WTC11 (cell line): ENCODE results near the gene RAB25. TPM values are rescaled to one million over a fixed set of nuclear protein-coding genes. Genes with fewer than 3 reads are reported as not detected.
A peak's percentile ranks its signal among the peaks of the same experiment; 100 is the strongest.

ENCODE experiments used
- ATAC-seq: fragments of 200-7000 bp; cut with Tn5 transposase; 2 replicates; pipeline ENCODE4 v1.10.0; 2021; ENCODE audit warnings: mild to moderate bottlenecking, moderate library complexity
- CTCF ChIA-PET: fragments of 300-600 bp; sonication (Branson Sonifier 250); formaldehyde crosslinking; loops from one replicate; lab custom pipeline; 2021; ENCODE audit warnings: antibody characterized with exemption; lab: Charles Lee
- POLR2A ChIA-PET: fragments of 350-600 bp; sonication (Branson Sonifier 250); formaldehyde crosslinking; loops from one replicate; lab custom pipeline; 2021; ENCODE audit warnings: antibody characterized with exemption; lab: Charles Lee
- DNase-seq: peaks from one replicate; pipeline ENCODE4 v3.0.0; 2021; ENCODE audit warnings: low spot score
- H3K27ac Mint-ChIP-seq: 2 replicates; pipeline ENCODE4 v1.8.0; 2021; ENCODE audit warnings: mixed read lengths
- H3K27me3 Mint-ChIP-seq: 2 replicates; pipeline ENCODE4 v1.8.0; 2021; ENCODE audit warnings: low read depth, mild to moderate bottlenecking, moderate library complexity, mixed read lengths
- H3K36me3 Mint-ChIP-seq: 2 replicates; pipeline ENCODE4 v1.8.0; 2021; ENCODE audit warnings: mixed read lengths
- H3K4me1 Mint-ChIP-seq: 2 replicates; pipeline ENCODE4 v1.8.0; 2022; ENCODE audit warnings: mixed read lengths
- H3K4me3 Mint-ChIP-seq: 2 replicates; pipeline ENCODE4 v1.8.0; 2021; ENCODE audit warnings: mild to moderate bottlenecking, moderate library complexity, mixed read lengths
- H3K9me3 Mint-ChIP-seq: 2 replicates; pipeline ENCODE4 v1.8.0; 2021; ENCODE audit warnings: mixed read lengths
- CTCF ChIP-seq: fragments of 200-600 bp; IDR thresholded peaks from 2 replicates; pipeline ENCODE4 v1.8.0; 2022; ENCODE audit warnings: antibody characterized with exemption
- E2F5 ChIP-seq: sonication (generic); formaldehyde crosslinking; IDR thresholded peaks from 2 replicates; pipeline ENCODE4 v1.8.1; 2022; ENCODE audit warnings: mild to moderate bottlenecking, moderate library complexity, missing genetic modification reagents
- ELF4 ChIP-seq: sonication (generic); formaldehyde crosslinking; IDR thresholded peaks from 2 replicates; pipeline ENCODE4 v1.8.1; 2022; ENCODE audit warnings: low read depth, mild to moderate bottlenecking, moderate library complexity, missing genetic modification reagents
- EMX1 ChIP-seq: fragments of 250-450 bp; sonication (Bioruptor Pico); IDR thresholded peaks from 2 replicates; pipeline ENCODE4 v1.8.0; 2021; ENCODE audit warnings: mild to moderate bottlenecking
- ESRRA ChIP-seq: sonication (generic); formaldehyde crosslinking; IDR thresholded peaks from 2 replicates; pipeline ENCODE4 v1.8.1; 2022; ENCODE audit warnings: mild to moderate bottlenecking, missing genetic modification reagents, borderline replicate concordance
- ETV6 ChIP-seq: sonication (generic); formaldehyde crosslinking; IDR thresholded peaks from 2 replicates; pipeline ENCODE4 v1.8.1; 2022; ENCODE audit warnings: mild to moderate bottlenecking, missing genetic modification reagents
- FOXP1 ChIP-seq: sonication (generic); formaldehyde crosslinking; IDR thresholded peaks from 2 replicates; pipeline ENCODE4 v1.8.0; 2022; ENCODE audit warnings: missing genetic modification reagents, mild to moderate bottlenecking, moderate library complexity, borderline replicate concordance
- GRHL2 ChIP-seq: fragments of 250-450 bp; sonication (Bioruptor Pico); IDR thresholded peaks from 2 replicates; pipeline ENCODE4 v1.8.0; 2022; ENCODE audit warnings: mild to moderate bottlenecking, moderate library complexity; ENCODE audit not compliant: insufficient replicate concordance, severe bottlenecking
- KAT7 ChIP-seq: sonication (generic); formaldehyde crosslinking; IDR thresholded peaks from 2 replicates; pipeline ENCODE4 v1.8.1; 2023; ENCODE audit warnings: missing genetic modification reagents, mild to moderate bottlenecking, borderline replicate concordance
- MXD4 ChIP-seq: fragments of 250-450 bp; sonication (Bioruptor Pico); IDR thresholded peaks from 2 replicates; pipeline ENCODE4 v1.8.0; 2021; ENCODE audit warnings: mild to moderate bottlenecking, moderate library complexity, borderline replicate concordance
- MYBL2 ChIP-seq: sonication (generic); formaldehyde crosslinking; IDR thresholded peaks from 2 replicates; pipeline ENCODE4 v1.8.1; 2023; ENCODE audit warnings: mild to moderate bottlenecking, moderate library complexity, missing genetic modification reagents
- SMAD3 ChIP-seq: sonication (generic); formaldehyde crosslinking; IDR thresholded peaks from 2 replicates; pipeline ENCODE4 v1.8.0; 2022; ENCODE audit warnings: missing genetic modification reagents, mild to moderate bottlenecking, borderline replicate concordance
- ZNF121 ChIP-seq: sonication (generic); formaldehyde crosslinking; IDR thresholded peaks from 2 replicates; pipeline ENCODE4 v1.8.0; 2023; ENCODE audit warnings: missing genetic modification reagents
- ZNF219 ChIP-seq: sonication (generic); formaldehyde crosslinking; IDR thresholded peaks from 2 replicates; pipeline ENCODE4 v1.8.0; 2023; ENCODE audit warnings: missing genetic modification reagents, mild to moderate bottlenecking, borderline replicate concordance
- ZNF232 ChIP-seq: sonication (generic); formaldehyde crosslinking; IDR thresholded peaks from 2 replicates; pipeline ENCODE4 v1.8.0; 2022; ENCODE audit warnings: mild to moderate bottlenecking, missing genetic modification reagents
- ZNF263 ChIP-seq: sonication (generic); formaldehyde crosslinking; IDR thresholded peaks from 2 replicates; pipeline ENCODE4 v1.8.1; 2022; ENCODE audit warnings: low read depth, mild to moderate bottlenecking, moderate library complexity, missing genetic modification reagents
- ZNF396 ChIP-seq: fragments of 250-450 bp; sonication (Bioruptor Pico); IDR thresholded peaks from 2 replicates; pipeline ENCODE4 v1.8.0; 2021; ENCODE audit warnings: mild to moderate bottlenecking, moderate library complexity, borderline replicate concordance
- ZNF423 ChIP-seq: fragments of 250-450 bp; sonication (Bioruptor Pico); IDR thresholded peaks from 2 replicates; pipeline ENCODE4 v2.1.2; 2022; ENCODE audit warnings: mild to moderate bottlenecking, moderate library complexity
- total RNA-seq: library from RNA; stranded (reverse); gene quantifications from 3 replicates; pipeline ENCODE4 v1.2.3, GENCODE V29; 2021
- TF ChIP-seq, protein P1 (sequence below): sonication (generic); formaldehyde crosslinking; IDR thresholded peaks from 2 replicates; pipeline ENCODE4 v1.8.1; 2023; ENCODE audit warnings: mild to moderate bottlenecking, missing genetic modification reagents
- TF ChIP-seq, protein P2 (sequence below): sonication (generic); formaldehyde crosslinking; IDR thresholded peaks from 2 replicates; pipeline ENCODE4 v1.8.1; 2023; ENCODE audit warnings: mild to moderate bottlenecking, missing genetic modification reagents, borderline replicate concordance
- TF ChIP-seq, protein P3 (sequence below): sonication (generic); formaldehyde crosslinking; IDR thresholded peaks from 2 replicates; pipeline ENCODE4 v1.8.0; 2023; ENCODE audit warnings: missing genetic modification reagents

The RAB25 gene
- total RNA-seq, 1 experiment from 2014 or later = 61.9 TPM

DNA sequence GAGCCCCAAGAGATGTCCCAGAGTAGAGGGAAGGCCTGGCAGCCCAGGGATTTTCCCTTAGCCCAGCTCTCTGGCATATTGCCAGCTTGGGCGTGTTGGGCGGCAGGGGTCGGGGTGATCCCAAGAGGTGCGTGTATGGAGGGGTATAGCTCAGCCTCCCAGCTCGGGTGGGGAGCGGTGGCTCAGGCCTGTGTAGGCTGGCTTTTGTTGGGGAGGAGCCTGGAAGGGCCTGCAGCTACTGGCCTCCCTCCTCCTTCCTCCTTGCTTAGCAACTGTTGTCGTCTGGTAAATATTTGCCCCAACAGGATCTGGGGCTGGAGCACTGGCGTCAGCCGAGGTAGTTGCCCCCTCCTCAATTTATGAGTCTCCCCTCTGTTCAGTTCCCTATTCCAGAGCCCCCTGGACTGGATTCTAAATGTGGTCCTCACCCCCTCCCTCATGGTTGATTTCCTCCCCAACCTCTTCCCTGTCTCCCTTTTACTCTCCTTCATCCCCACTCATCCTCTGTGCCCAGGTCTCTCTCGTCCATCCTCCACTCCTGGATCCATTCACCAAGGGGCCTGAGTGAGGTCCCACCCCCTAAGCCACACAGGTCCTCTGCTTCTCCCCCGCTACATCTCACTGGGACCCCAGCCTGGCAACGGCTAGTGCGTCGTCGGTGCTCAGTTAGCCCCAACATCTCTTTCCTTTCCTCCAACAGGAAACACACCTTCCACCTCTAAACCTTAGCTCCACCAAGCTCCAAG lies 43.3 kb downstream of the RAB25 start:
- peaks cover 60% of the 10 kb centered on the region for H3K4me1 Mint-ChIP-seq
- peak; percentile 5 for ATAC-seq
- no peak overlapping the region for H3K4me3 Mint-ChIP-seq
- CTCF ChIA-PET = interaction anchor here (0.6 to 29.6 kb wide), 12 partner anchors 7 to 166 kb away, joined by 3 to 1176 read pairs (median 6); partner anchors contain the start of genes LMNA and RAB25
- no peaks in the 10 kb centered on the region for H3K36me3 Mint-ChIP-seq
- 0 out of 2 replicates have a peak, but pooled peaks have one; percentile 15 for TF ChIP-seq FOXP1 (CRISPR knock-in tag)
- no peak for TF ChIP-seq ELF4 (CRISPR knock-in tag)
- TF ChIP-seq, all 79 proteins: peak for 1
- Mint-ChIP-seq H3K27me3 (no peaks in the 10 kb centered on the region), H3K27ac (peak overlapping the region; percentile 62), H3K9me3 (no peaks in the 10 kb centered on the region)
- POLR2A ChIA-PET = interaction anchor here (0.8 to 3.1 kb wide), 7 partner anchors 8 to 26 kb away, joined by 3 to 12 read pairs (median 3); partner anchors contain the start of gene LMNA
- DNase-seq = peak; percentile 44

DNA sequence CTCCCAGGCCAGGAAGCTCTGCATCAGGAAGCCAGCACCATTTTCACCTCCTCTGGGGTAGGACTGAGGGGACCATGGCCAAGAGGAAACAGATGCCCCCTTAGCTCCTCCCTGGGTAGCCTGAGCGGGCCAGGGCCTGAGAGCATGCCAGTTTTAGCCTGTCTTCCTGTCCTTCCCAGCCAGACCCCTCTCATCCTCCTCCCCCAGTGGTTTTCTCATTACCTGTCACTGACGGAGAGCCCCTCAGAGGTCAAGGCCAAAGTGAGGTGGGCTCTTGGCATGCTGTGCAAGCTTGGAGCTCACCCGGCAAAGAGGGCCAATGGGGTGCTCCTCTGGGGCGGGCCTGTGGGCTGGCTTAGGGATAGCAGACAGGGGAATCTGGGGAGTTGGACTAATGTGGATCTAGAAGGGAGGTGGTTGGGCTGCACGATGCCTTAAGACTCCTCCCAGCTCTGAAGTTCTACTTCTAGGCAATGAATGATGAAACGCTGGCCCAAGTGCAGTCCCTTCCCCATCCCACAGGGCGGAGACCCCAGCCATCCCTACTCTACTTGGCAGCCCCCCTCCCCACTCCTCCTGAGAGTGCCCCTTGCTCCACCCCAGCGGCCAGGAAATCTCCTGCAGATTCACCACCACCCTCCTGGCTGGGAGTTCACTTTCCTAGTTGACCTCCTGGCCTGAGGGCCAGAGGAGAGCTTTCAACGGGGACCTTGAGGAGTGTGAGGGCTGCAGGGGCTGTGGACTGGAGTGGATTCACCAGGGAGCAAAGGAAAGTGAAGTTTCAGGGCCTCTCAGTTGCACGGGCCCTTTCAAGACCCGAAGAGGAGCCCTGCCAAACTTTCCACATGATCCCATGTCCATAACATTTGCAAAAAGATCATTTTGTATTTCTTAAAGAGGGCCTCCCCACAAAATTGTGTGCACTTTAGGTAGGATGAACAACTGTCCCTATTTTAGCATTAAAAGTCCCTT lies 44.2 kb downstream of the RAB25 start:
- no peaks in the 10 kb centered on the region for H3K9me3 Mint-ChIP-seq
- POLR2A ChIA-PET = interaction anchor here (0.9 to 3.1 kb wide), 6 partner anchors 8 to 24 kb away, joined by 3 to 12 read pairs (median 6); partner anchors contain the start of gene LMNA
- CTCF ChIA-PET = interaction anchor here (0.7 to 29.6 kb wide), 13 partner anchors 8 to 167 kb away, joined by 3 to 1176 read pairs (median 5); partner anchors contain the start of genes LMNA and RAB25
- H3K4me3 Mint-ChIP-seq = peak overlapping the region; percentile 69
- no peaks in the 10 kb centered on the region for H3K36me3 Mint-ChIP-seq
- peaks cover 60% of the 10 kb centered on the region for H3K4me1 Mint-ChIP-seq
- peak; percentile 52 for ATAC-seq
- H3K27me3 Mint-ChIP-seq = peaks cover 1% of the 10 kb centered on the region; the same call in 1 of the 2 replicates
- H3K27ac Mint-ChIP-seq = peak overlapping the region; percentile 95
- peak; percentile 57 for DNase-seq
- TF ChIP-seq ZNF232 (no peak), ZNF219 (CRISPR knock-in tag) (no peak), ZNF423 (CRISPR knock-in tag) (no peak), ZNF263 (CRISPR knock-in tag) (no peak), ZNF396 (CRISPR knock-in tag) (no peak), ESRRA (CRISPR knock-in tag) (no peak), KAT7 (CRISPR knock-in tag) (no peak), MXD4 (CRISPR knock-in tag) (no peak), EMX1 (no peak), FOXP1 (CRISPR knock-in tag) (0 out of 2 replicates have a peak, but pooled peaks have one; percentile 11), E2F5 (CRISPR knock-in tag) (no peak), CTCF (no peak), ETV6 (CRISPR knock-in tag) (no peak), MYBL2 (CRISPR knock-in tag) (no peak), SMAD3 (CRISPR knock-in tag) (0 out of 2 replicates have a peak, but pooled peaks have one; percentile 43), ZNF121 (CRISPR knock-in tag) (0 out of 2 replicates have a peak, but pooled peaks have one; percentile 56), GRHL2 (CRISPR knock-in tag) (no peak)
- TF ChIP-seq, protein P1, sequence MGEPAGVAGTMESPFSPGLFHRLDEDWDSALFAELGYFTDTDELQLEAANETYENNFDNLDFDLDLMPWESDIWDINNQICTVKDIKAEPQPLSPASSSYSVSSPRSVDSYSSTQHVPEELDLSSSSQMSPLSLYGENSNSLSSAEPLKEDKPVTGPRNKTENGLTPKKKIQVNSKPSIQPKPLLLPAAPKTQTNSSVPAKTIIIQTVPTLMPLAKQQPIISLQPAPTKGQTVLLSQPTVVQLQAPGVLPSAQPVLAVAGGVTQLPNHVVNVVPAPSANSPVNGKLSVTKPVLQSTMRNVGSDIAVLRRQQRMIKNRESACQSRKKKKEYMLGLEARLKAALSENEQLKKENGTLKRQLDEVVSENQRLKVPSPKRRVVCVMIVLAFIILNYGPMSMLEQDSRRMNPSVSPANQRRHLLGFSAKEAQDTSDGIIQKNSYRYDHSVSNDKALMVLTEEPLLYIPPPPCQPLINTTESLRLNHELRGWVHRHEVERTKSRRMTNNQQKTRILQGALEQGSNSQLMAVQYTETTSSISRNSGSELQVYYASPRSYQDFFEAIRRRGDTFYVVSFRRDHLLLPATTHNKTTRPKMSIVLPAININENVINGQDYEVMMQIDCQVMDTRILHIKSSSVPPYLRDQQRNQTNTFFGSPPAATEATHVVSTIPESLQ (CRISPR knock-in tag) = no peak
- TF ChIP-seq, protein P2, sequence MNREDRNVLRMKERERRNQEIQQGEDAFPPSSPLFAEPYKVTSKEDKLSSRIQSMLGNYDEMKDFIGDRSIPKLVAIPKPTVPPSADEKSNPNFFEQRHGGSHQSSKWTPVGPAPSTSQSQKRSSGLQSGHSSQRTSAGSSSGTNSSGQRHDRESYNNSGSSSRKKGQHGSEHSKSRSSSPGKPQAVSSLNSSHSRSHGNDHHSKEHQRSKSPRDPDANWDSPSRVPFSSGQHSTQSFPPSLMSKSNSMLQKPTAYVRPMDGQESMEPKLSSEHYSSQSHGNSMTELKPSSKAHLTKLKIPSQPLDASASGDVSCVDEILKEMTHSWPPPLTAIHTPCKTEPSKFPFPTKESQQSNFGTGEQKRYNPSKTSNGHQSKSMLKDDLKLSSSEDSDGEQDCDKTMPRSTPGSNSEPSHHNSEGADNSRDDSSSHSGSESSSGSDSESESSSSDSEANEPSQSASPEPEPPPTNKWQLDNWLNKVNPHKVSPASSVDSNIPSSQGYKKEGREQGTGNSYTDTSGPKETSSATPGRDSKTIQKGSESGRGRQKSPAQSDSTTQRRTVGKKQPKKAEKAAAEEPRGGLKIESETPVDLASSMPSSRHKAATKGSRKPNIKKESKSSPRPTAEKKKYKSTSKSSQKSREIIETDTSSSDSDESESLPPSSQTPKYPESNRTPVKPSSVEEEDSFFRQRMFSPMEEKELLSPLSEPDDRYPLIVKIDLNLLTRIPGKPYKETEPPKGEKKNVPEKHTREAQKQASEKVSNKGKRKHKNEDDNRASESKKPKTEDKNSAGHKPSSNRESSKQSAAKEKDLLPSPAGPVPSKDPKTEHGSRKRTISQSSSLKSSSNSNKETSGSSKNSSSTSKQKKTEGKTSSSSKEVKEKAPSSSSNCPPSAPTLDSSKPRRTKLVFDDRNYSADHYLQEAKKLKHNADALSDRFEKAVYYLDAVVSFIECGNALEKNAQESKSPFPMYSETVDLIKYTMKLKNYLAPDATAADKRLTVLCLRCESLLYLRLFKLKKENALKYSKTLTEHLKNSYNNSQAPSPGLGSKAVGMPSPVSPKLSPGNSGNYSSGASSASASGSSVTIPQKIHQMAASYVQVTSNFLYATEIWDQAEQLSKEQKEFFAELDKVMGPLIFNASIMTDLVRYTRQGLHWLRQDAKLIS (CRISPR knock-in tag) = no peak
- TF ChIP-seq, protein P3, sequence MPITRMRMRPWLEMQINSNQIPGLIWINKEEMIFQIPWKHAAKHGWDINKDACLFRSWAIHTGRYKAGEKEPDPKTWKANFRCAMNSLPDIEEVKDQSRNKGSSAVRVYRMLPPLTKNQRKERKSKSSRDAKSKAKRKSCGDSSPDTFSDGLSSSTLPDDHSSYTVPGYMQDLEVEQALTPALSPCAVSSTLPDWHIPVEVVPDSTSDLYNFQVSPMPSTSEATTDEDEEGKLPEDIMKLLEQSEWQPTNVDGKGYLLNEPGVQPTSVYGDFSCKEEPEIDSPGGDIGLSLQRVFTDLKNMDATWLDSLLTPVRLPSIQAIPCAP (CRISPR knock-in tag) = no peak
